HepG2 (cell line): ENCODE results near the gene STK11. TPM values are rescaled to one million over a fixed set of nuclear protein-coding genes. Genes with fewer than 3 reads are reported as not detected.

ENCODE experiments used
- ATF4 ChIP-seq, 2 experiments: fragments of 450-650 bp in 1 of 2; sonication (generic) in 1 of 2; formaldehyde crosslinking; IDR thresholded peaks; 2 replicates each; pipeline versions ENCODE4 v1.5.0 to v1.8.0; 2020 to 2022; ENCODE audit warnings: mild to moderate bottlenecking in 1 of 2, missing genetic modification reagents in 1 of 2
- BATF2 ChIP-seq: sonication (generic); formaldehyde crosslinking; IDR thresholded peaks from 2 replicates; pipeline ENCODE4 v1.8.0; 2022; ENCODE audit warnings: mild to moderate bottlenecking, missing genetic modification reagents, moderate library complexity
- BRF2 ChIP-seq: sonication (generic); formaldehyde crosslinking; IDR thresholded peaks from 2 replicates; pipeline ENCODE4 v1.8.1; 2022; ENCODE audit warnings: mild to moderate bottlenecking, missing genetic modification reagents
- ETS1 ChIP-seq: sonication (generic); formaldehyde crosslinking; IDR thresholded peaks from 2 replicates; pipeline ENCODE4 v1.4.0; 2020; ENCODE audit warnings: missing genetic modification reagents
- HNRNPL ChIP-seq: fragments of 200-400 bp; formaldehyde crosslinking; IDR thresholded peaks from 2 replicates; pipeline ENCODE4 v1.6.1; 2017; ENCODE audit warnings: mild to moderate bottlenecking, low read depth, low read length
- KDM5B ChIP-seq: sonication (generic); formaldehyde crosslinking; IDR thresholded peaks from 2 replicates; pipeline ENCODE4 v1.4.0; 2020; ENCODE audit warnings: missing genetic modification reagents, mild to moderate bottlenecking, borderline replicate concordance
- MAF1 ChIP-seq: sonication (generic); formaldehyde crosslinking; IDR thresholded peaks from 2 replicates; pipeline ENCODE4 v1.5.0; 2020; ENCODE audit warnings: missing genetic modification reagents, borderline replicate concordance
- MEIS2 ChIP-seq: sonication (generic); formaldehyde crosslinking; IDR thresholded peaks from 2 replicates; pipeline ENCODE4 v1.9.0; 2021; ENCODE audit warnings: mild to moderate bottlenecking, missing genetic modification reagents
- PHF5A ChIP-seq: IDR thresholded peaks from one replicate; pipeline ENCODE4 v1.6.1; 2018; ENCODE audit warnings: low read depth, missing genetic modification reagents; ENCODE audit not compliant: unreplicated experiment
- POLR2AphosphoS5 ChIP-seq: IDR thresholded peaks from 2 replicates; pipeline ENCODE4 v1.6.1; 2012; ENCODE audit warnings: low read depth, low read length
- RFX5 ChIP-seq: IDR thresholded peaks from 2 replicates; pipeline ENCODE4 v1.6.1; 2011; ENCODE audit warnings: low read depth, low read length, improper control_type of control experiment
- SNAI1 ChIP-seq: sonication (generic); formaldehyde crosslinking; IDR thresholded peaks from 2 replicates; pipeline ENCODE4 v1.5.0; 2020; ENCODE audit warnings: mild to moderate bottlenecking, missing genetic modification reagents, borderline replicate concordance
- ZNF407 ChIP-seq: sonication (generic); formaldehyde crosslinking; IDR thresholded peaks from one replicate; pipeline ENCODE4 v1.5.1; 2020; ENCODE audit warnings: mild to moderate bottlenecking, missing genetic modification reagents; ENCODE audit errors: not compliant biosample characterization
- ZNF460 ChIP-seq: sonication (generic); formaldehyde crosslinking; IDR thresholded peaks from 2 replicates; pipeline ENCODE4 v1.5.1; 2020; ENCODE audit warnings: missing genetic modification reagents, mild to moderate bottlenecking, borderline replicate concordance
- ZNF788 ChIP-seq: sonication (generic); formaldehyde crosslinking; IDR thresholded peaks from 2 replicates; pipeline ENCODE4 v1.5.0; 2020; ENCODE audit warnings: mild to moderate bottlenecking, missing genetic modification reagents, borderline replicate concordance
- polyA plus RNA-seq, 8 experiments: library from polyadenylated mRNA; depleted of rRNA in 3 of 8; stranded (reverse) in 7 of 8; unstranded in 1 of 8; fragments of >200 nt; fragmentation: Illumina TruSeq in 4 of 8; extraction: Trizol in 4 of 8; gene quantifications; 2 replicates each; pipeline versions ENCODE4 v1.2.1 to v1.2.3, GENCODE V29; 2011 to 2016; ENCODE audit warnings: low read depth in 4 of 8, missing spikeins in 1 of 8, mixed read lengths in 1 of 8; ENCODE audit not compliant: insufficient read depth in 1 of 8
- total RNA-seq, 5 experiments: library from RNA; depleted of rRNA; stranded (reverse); fragments of >200 nt; fragmentation: Illumina TruSeq; extraction: Trizol; gene quantifications; 2 replicates each; pipeline ENCODE4 v1.2.3, GENCODE V29; 2016; ENCODE audit warnings: low read depth in 1 of 5

STK11 gene
- total and polyA plus RNA-seq, 2 of the 13 experiments (the other 11 are each of a cell fraction or from before 2014, with no cell fraction given) = 27.5 to 43.6 TPM

- TF ChIP-seq ZNF407 (CRISPR knock-in tag) (no peak), POLR2AphosphoS5 (no peak), BATF2 (CRISPR knock-in tag) (no peak), BRF2 (CRISPR knock-in tag) (no peak), ZNF460 (0 out of 2 replicates have a peak, but pooled peaks have one; percentile 12), ATF4 (CRISPR knock-in tag; IDR thresholded peaks at IDR 0.05) (no peak), KDM5B (CRISPR knock-in tag) (0 out of 2 replicates have a peak, but pooled peaks have one; percentile 5), MAF1 (no peak), HNRNPL (peak; percentile 57; the same call in 1 of the 2 replicates), RFX5 (no peak), PHF5A (CRISPR knock-in tag) (no peak), SNAI1 (CRISPR knock-in tag) (no peak), MEIS2 (CRISPR knock-in tag) (no peak), ZNF788 (CRISPR knock-in tag) (no peak; the same call in 1 of the 2 replicates), ETS1 (CRISPR knock-in tag) (no peak)
These were observed 42.2 kb downstream of the STK11 start (continued) for GRCh38 chr19:1247748-1248138.
